ENCODE data around the gene PPM1F. TPM values are rescaled to one million over a fixed set of nuclear protein-coding genes. Genes with fewer than 3 reads are reported as not detected.

Gene PPM1F, protein sequence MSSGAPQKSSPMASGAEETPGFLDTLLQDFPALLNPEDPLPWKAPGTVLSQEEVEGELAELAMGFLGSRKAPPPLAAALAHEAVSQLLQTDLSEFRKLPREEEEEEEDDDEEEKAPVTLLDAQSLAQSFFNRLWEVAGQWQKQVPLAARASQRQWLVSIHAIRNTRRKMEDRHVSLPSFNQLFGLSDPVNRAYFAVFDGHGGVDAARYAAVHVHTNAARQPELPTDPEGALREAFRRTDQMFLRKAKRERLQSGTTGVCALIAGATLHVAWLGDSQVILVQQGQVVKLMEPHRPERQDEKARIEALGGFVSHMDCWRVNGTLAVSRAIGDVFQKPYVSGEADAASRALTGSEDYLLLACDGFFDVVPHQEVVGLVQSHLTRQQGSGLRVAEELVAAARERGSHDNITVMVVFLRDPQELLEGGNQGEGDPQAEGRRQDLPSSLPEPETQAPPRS
- 18.9 and 30.3 TPM in 2 replicates for total RNA-seq

DNA sequence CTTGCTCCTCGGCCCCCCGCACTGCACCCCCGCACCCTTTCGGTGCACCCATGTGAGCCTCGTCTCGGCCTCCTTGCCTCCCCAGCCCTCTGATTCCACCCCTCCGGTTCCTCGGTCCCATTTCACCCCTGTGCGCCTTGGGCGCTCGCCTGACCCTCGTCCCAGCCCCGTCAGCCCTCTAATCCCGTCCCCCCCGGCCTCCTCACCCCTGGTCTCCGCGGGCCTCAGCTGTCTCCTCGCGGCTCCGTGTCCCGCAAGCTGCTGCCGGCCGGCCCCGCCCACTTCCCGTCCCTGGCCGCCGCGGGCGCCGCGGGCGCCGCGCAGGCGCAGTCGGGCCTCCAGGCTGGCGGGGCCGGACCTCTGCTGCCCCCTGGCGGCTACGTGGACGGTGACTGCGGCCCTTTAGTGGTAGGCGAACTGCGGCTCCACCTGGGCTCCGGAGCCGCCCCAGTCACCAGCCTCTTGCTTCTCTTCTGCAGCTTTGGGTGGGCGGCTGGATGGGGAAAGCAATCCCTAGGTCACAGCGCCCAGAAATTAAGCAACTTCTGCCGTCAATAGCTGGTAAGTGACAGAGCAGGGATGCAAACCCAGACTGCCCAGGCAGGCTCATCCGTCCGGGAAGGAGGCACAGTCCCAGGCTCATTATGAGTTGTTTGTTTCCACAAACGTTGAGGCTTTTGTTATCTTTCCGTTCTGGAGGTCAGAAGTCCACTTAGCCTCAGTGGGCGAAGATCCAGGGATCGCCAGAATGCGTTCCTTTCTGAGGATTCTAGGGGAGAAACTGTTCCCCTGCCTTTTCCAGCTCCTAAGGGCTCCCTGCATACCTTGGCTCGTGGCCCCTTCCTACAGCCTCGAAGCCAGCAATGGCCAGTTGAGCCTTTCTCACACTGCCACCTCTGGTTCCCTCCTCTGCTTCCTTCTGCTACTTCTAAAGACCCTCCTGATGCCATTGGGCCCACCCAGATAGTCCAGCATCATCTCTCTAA is at the start of gene PPM1F:
TSS of gene PPM1F (minus strand) at position 263 of the 986 bp plus-strand sequence. CDS start 6,800 bp downstream, outside the sequence.
- DNase-seq (ENCODE audit: low read depth), result peak; percentile 33

DNA sequence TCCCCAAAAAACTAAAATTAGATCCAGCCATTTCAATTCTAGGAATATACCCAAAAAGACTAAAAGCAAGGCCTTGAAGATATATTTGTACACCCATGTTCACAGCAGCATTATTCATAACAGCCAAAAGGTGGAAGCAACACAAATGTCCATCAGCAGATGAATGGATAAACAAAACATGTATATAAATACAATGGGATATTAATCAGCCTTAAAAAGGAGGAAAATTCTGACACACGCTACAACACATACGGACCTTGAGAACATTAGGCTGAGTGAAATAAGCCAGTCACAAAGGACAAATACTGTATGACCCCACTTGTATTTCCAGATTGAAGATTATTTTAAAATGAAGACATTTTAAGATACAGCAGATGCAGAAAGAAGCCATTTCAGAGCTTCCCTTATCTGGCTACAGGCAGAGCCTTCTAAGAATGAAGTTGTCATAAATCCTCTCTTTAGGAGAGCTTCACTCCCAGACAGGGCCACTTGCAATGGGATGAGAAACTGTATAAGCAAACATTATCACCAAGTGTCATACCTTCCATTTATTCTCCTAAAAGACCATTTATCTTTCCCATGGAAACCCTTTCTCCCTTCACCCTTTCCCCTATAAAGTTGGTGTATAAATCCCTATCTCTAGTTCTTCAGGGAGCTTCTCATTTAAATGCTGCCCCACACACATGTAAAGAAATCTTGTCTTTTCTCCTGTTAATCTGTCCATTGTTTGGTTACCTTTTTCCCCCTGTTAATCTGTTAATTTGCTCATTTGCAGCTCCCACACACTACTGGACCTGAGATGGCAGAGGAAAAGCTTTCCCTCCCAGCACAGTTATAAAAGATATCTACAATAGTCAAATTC is 49.2 kb upstream of the PPM1F start:
- no peak for DNase-seq (ENCODE audit: low read depth)

DNA sequence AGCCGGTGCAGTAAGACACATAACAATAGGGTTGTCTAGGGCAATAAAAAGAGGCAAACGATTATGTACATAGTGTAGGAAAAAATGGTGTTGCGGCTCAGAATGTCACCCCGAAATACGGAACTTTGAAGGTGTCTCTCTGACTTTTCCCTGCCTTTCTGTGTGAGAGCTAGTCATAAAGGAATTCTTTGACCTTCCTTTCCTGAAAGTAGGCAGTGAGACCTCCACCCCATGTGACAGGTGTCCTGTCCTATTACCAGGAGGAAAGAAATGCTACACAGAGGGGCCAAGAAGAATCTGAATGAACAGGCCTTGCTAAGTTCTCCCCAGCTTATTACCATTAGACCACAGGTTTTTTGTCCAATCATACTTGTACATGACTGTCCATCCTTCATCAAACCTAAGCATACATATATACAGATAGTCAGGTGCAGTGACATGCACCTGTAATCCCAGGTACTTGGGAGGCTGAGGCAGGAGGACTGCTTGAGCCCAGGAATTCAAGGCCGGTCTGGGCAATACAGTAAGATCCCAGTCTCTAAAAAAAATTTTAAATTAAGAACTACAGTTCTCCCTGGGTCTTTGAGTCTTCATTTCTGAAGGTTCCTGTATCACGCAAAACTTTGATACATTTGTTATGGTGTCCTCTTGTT is 46.1 kb upstream of the PPM1F start:
- DNase-seq (ENCODE audit: low read depth), result no peak

DNA sequence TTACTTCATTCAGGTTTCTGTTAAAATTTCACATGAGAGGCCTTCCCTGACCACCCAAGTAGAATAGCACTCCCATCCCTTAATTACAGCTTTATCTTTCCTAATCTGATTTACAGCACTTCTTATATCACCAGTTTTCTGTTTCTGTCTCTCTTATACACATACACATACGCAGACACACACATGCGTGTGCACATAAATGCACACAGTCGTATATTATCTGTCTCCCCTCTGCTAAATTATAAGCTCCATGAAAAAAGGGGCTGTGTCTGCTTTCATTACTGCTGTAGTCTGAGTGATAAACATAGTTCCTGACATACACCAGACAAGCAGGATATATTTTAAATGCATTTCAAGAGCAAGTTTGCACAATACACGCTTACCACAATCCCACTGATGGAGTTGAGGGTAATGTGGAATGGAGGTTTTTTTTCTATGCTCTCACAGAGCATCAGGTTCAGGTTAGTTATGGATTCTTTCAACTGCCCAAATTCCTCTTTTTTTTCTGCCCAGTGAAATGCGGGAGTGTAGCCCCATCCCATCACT is 43.6 kb upstream of the PPM1F start:
- DNase-seq (ENCODE audit: low read depth), result no peak

DNA sequence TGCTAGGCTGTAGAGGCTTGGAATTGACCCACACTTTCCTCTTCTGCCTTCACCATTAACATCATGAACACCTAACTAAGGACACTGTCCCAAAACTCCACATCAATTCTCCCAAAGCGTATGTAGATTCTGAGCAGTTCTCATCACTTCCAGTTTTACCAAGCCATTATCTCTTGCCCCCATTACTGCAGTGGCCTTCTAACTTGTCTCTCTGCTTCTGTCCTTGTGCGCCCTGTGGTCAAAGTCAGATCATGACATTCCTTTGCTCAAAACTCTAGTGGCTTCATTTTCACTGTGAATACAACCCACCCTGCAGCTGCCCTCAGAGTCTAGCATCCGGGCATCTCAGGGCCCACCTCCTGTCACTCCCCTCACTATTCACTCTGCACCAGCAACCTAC is 43.0 kb upstream of the PPM1F start:
- DNase-seq (ENCODE audit: low read depth), result no peak

DNA sequence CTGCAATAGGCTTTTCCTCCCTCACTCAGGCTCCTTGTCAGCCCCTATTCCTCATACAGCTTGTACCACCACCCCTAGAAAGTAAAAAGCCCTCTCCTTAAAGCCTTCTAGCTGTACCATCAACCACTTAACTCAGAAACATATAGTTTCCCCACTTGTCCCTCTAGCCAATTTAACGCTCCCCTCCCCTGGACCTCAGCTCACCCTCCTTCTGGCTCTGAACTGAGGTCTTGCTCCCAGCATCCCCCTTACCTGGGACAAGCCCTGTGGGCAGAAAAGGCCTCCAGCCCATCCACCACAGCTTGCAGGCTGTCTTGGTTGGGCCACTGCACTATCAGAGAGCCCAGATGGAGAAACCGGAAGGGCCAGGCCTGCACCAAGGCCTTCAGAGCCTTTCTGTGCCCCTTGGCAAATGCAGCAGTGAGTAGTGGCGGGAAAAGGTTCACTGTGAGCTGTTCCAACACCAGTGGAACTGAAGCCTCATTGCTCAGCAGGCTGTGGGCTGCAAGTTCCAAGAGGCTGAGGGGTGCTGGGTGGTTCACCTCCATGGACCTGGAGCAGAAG is 42.3 kb upstream of the PPM1F start:
- no peak for DNase-seq (ENCODE audit: low read depth)

DNA sequence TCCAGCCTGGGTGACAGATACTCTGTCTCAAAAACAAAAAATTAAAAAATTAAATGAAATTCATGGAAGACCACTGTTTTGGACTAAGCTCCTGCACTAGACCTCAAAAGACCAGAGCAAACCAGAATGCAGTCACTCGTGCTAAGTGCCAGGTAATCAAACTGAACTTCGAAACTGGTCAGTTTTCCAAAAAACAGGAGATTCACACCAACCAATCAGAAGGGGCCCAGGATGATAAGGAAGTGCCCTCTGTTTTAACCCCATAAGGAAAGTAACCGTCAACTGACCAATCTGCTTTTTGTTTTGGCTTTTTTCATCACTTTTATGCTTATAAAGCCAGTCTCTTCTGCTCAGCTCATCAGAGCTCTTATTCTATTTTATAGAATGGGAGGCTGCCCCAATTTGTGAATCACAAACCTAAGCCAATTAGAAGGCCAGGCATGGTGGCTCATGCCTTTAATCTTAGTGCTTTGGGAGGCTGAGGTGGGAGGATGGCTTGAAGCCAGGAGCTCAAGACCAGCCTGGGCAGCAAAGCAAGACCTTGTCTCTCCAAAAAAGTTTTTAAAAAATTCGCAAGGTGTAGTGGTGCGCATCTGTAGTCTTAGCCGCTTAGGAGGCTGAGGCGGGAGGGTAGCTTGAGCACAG is 40.1 kb upstream of the PPM1F start:
- no peak for DNase-seq (ENCODE audit: low read depth)

DNA sequence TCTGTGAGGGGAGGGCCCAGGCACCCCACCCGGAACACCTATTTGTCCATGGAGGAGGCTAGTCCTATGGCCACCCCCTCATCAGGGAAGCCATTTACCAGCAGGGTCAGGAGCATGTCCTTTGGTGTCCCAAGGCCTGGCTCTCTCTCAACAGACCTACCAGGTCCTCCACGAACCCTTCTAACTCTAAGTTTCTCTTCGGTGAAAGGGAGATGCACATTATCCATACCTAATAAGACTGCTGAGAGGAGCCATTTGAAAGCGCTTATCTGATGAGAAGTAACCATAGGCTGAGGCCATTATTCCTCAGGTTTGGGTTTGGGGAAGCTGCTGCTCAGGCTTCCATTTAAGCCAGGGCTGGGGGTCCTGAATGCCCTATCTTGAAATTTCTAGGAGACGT is 39.1 kb upstream of the PPM1F start:
- DNase-seq (ENCODE audit: low read depth), result no peak

DNA sequence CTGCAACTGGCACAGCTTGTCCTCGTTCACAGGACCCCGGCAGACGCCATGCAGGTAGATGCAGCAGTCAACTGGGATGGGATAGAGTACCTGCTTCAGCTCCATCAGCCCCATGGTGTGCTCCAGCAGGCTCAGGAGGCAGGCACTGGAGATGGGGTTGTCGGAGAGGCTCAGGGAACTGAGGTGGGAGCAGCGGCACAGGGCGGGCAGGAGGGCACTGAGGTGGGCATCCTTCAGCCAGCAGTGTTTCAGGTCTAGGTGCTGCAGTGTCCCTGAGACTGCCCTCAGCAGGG is 38.6 kb upstream of the PPM1F start:
- no peak for DNase-seq (ENCODE audit: low read depth)

DNA sequence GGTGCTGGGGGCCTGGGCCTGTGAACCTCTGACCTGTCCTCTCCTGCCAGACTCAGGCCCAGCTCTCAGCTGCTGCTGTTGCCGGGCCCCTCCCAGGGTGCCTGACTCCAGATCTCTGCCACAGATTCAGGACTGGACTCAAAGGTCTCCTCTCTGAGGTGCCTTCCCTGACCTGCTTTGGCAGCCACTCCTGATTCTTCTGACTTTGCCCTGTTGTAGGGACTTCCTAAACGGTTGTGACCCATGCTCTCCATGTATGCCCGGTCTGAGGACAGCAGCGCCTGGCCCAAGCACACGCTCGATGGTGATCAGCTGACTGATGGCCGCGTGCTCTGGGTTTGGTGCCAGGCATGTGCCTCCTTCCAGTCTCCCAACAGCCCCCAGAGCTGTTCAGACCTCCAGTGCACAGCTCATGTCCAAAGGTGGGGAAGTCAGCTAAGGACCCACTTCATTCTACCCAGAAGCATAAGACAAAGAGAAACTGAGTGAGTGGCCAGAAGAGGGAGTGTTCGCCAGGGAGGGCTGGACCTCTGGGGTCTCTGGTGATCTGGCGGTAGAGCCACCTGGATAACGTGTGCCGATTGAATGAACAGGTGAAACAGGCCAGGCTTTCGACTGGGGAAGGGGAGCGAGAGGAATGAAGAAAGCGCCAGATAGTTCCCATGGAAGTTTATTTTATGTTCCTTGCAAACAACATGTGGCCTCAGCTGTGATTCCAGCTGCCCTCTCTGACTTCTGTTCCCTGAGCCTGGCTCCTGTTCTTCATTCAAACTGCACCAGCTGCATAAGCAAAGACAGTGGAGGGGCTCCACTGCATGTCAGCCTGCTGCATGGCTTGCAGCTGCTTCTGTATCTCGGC is 38.0 kb upstream of the PPM1F start:
- no peak for DNase-seq (ENCODE audit: low read depth)

DNA sequence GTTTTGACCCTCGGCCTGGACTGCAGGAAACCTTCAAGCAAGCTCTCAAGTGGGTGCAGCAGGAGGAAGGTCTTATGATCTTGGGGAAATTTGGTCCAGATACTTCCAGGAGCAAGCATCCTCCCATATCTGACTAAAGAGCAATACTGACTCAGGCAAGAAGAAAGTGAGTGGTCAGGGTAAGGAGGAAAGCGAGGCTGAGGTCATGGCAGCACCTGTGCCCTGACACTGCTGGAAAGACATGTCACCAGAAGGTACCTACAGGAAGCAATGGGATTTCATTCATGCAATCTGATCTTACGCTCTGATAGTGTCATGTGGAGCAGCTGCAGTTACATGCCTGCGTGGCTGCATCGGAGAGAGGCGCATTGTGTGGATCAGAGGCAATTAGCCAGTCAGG is 36.4 kb upstream of the PPM1F start:
- no peak for DNase-seq (ENCODE audit: low read depth)

DNA sequence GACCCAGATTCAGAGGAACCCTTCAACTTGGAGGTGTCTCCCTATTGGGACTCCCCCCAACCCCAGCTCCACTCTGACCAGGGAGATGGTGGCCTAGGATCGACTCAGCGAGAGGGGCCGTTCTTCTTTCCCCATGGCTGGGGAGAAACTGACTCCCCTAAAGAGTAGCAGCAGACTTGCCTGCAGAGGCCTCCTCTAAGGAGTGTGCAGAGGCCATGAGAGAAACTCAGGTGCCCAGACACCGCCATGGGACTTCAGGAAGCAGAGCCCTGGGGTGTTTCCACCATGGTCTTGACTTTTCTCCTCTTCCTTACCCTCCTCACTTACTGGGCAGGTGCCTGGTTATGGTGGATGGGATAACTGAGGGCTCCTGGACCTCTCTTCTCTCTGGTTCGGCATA is 32.6 kb upstream of the PPM1F start:
- DNase-seq (ENCODE audit: low read depth), result no peak

DNA sequence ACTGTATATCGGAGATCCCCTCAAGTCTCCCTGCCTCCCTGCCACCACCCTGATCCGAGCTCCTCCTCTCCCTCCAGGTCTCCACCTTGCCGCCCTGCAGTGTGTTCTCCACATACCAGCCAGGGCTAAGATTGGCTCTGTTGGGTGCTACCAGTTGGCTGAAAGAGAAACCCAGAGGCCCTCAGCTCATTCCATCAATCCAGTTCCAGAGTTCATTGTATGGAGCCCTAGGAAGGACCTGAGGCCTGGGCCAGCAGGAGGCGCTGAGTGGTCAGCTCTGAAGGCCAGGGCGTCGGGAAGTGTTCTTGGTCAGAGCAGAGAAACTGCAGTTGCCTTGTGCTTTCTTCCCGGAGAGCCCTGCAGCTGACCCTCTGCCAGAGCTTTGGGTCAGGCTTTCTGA is 32.1 kb upstream of the PPM1F start:
- no peak for DNase-seq (ENCODE audit: low read depth)

DNA sequence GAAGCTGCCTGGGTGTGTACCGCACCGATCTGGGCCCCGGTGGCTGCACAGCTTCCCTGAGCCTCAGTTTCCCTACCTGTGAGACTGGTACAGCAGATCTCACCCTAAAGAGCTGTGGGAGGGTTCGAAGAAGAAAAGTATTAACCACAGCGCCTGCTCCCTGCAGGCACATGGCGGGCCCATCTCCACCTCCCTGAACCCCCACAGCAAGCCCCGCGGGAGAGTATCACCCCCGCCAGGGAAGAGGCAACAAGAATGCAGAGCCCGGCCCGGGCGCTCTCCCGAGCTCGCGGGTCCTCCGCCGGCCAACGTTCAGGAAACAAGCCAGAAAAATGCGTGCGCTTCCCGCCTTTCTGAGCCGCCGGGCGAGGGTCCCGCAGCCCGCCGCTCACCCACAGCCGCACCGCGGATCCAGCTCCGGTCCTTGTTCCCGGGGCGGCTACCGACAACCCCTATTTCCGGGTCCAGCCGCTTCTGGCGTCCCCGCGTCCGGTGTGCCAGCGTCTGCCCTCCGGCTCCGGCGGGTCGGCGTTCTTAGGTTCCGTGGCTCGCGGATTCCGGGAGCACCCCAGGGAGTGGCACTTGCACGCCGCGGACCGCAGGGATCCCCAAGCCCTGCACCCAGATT is 29.8 kb upstream of the PPM1F start, which contains the start of gene TOP3B:
TSS of gene TOP3B (minus strand) at position 450 of the 628 bp plus-strand sequence. CDS start 7,078 bp downstream, outside the sequence.
- DNase-seq (ENCODE audit: low read depth), result peak; percentile 24

DNA sequence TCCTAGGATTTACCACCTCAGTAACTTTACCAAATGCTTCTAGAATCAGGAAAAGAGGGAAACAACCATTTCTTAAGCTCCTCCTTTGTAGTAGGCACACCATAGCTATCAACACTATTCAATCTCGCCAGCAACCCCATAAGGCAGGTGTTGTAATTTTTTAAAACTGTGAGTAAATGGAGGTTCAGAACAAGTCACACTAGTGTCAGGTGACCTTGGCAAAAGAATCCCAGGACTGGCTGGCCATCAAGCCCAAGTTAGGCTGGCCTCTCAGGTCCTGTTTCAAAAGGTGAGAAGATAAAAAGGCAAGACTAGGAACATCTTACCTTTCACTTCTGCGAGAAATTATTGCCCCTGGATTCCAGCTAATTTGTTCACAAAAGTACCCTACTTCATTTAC is 29.2 kb upstream of the PPM1F start:
- DNase-seq (ENCODE audit: low read depth), result peak; percentile 13

DNA sequence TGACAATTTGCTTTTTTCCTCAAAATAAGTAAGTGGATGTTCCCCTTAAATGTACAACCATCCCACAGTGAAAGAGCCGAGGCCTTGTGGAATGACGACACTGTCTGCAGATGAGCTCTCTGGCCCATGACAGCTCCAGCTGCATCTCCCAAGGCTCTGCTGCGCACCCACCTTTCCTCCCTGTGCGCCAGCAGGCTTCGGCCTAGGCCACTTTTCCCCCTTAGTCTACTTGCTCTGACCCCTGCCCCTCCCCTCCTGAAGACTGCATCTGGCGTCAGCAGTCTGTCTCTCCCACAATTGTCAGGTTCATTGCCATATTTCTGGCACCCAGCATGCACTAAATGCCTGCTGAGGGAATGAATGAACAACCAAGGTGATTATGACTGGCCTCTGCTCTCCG is 27.9 kb upstream of the PPM1F start:
- DNase-seq (ENCODE audit: low read depth), result no peak

DNA sequence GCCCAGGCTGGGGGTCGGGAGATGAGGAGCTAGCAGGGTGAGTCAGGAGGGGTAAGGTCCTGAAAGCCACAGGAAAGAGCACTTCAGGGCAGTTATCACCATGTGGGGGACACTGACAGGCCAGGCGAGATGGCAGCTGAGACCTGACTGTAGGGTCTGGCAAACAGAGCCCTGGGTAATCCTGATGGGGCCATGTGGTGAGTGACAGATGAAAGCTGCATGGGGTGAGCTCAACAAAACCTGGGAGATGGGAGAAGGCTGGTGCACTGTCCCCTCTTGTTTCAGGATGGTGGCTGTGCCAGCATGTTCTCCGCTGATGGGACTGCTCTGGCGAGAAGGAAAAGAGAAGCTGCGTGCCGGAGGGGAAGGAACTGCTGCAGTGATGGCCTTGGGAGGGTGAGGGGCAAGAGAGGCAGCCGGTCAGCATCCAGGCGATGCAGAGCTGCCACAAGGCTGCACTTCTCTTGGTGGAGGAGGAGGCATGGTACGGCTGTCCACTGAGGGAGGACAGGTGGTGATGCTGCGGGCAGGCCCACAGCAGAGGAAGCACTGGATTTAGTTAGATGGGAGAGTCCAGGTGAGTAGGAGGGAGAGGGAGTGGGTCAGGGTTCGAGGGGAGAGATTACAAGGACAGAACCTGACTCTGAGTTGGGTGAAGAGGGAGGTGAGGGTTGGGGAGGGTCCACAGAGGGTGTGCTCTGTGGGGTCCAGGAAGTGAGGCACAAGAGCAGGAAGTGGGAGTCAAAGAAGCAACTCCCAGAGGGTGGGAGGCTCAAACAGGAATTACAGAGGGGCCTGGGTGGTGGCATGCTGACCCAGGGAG is 26.1 kb upstream of the PPM1F start:
- no peak for DNase-seq (ENCODE audit: low read depth)

DNA sequence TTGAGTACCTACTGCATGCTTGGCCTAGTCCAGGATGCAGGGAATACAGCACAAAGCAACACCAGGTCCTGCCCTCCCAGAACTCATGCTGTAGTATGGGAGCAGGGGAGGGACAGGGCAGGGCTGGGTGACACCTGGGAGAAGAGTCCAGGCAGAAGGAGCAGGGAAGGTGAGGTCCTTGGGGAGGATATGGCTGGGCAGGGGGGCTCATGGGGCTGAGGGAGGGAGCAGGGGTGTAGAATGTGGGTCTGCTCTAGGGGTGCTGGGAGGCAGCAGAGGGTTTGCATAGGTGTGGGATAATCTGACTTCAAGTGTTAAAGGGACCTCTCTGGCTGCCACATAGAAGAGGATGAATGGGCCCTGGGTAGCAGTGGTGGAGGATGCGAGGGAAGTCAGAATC is 25.2 kb upstream of the PPM1F start:
- DNase-seq (ENCODE audit: low read depth), result no peak

All from renal cortical epithelial cell (primary cell).